ENCODE data around the gene MTUS2.

The MTUS2 gene

DNA sequence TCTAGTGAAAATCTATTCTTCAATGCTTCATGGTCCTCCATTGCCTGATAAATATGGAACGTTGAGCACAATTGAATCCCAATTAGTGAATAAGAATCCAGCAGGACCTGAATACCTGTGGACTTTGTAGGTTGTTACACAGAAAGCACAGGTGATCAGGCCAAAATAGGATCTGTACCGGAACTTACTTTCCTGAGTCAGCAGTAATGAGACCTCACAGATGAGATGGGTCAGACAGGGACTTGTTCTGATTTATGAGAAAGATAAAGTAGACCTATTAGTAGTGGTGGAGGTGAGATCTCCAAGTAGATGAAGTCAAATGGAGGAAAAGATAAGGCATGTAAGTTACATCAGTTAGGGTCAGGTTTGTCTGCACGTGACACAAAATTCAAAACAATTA lies 351.1 kb downstream of the MTUS2 start:
- Histone ChIP-seq H3K9me3 (ENCODE audit: control insufficient read depth, insufficient read depth, low read length) (no peaks in the 10 kb centered on the region), H3K27me3 (ENCODE audit: control insufficient read depth, low read length) (no peaks in the 10 kb centered on the region), H3K9me2 (replicated peaks; ENCODE audit: control insufficient read depth, low read length) (no peaks in the 10 kb centered on the region), H3K4me2 (ENCODE audit: low read length) (no peak overlapping the region), H3K4me3 (ENCODE audit: low read length) (no peak overlapping the region), H3F3A (ENCODE audit: control insufficient read depth, insufficient read depth) (no peaks in the 10 kb centered on the region), H3K4me1 (ENCODE audit: control insufficient read depth, low read length) (no peaks in the 10 kb centered on the region), H3K36me3 (ENCODE audit: control insufficient read depth, low read length) (no peaks in the 10 kb centered on the region), H3K79me2 (ENCODE audit: control insufficient read depth, low read length) (no peaks in the 10 kb centered on the region), H4K20me1 (ENCODE audit: control insufficient read depth, insufficient read depth, low read depth, low read length) (no peaks in the 10 kb centered on the region), H3K27ac (ENCODE audit: low read depth, low read length) (no peak overlapping the region)
- TF ChIP-seq EZH2phosphoT487 (IDR thresholded peaks at IDR 0.05; ENCODE audit: borderline replicate concordance, low read length) = no peak
- TF ChIP-seq, protein P1, sequence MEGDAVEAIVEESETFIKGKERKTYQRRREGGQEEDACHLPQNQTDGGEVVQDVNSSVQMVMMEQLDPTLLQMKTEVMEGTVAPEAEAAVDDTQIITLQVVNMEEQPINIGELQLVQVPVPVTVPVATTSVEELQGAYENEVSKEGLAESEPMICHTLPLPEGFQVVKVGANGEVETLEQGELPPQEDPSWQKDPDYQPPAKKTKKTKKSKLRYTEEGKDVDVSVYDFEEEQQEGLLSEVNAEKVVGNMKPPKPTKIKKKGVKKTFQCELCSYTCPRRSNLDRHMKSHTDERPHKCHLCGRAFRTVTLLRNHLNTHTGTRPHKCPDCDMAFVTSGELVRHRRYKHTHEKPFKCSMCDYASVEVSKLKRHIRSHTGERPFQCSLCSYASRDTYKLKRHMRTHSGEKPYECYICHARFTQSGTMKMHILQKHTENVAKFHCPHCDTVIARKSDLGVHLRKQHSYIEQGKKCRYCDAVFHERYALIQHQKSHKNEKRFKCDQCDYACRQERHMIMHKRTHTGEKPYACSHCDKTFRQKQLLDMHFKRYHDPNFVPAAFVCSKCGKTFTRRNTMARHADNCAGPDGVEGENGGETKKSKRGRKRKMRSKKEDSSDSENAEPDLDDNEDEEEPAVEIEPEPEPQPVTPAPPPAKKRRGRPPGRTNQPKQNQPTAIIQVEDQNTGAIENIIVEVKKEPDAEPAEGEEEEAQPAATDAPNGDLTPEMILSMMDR (IDR thresholded peaks at IDR 0.05; ENCODE audit: low read depth, low read length, poor library complexity, severe bottlenecking) = no peak

DNA sequence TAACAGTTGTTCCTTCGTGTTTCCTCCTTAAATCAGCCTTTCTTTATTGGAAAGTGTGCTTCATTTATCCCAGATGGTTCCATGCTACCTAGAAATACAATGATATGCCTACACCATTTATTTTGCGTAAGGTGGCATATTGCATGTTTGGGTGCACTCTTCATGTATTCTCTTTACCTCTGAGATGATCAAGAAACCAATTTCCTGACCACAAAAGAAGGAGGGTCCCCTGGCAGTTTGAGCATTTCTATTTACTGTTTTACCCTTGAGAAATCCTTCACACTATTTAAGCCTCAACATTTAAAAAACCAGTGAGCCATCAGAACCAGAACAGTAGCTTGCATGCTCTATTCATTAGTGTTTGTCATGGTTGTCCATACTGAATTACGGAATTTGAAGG lies 354.0 kb downstream of the MTUS2 start:
- Histone ChIP-seq H3K9me3 (ENCODE audit: control insufficient read depth, insufficient read depth, low read length) (no peaks in the 10 kb centered on the region), H3K79me2 (ENCODE audit: control insufficient read depth, low read length) (no peaks in the 10 kb centered on the region), H3K36me3 (ENCODE audit: control insufficient read depth, low read length) (no peaks in the 10 kb centered on the region), H3F3A (ENCODE audit: control insufficient read depth, insufficient read depth) (no peaks in the 10 kb centered on the region), H3K27ac (ENCODE audit: low read depth, low read length) (no peak overlapping the region), H3K9me2 (replicated peaks; ENCODE audit: control insufficient read depth, low read length) (no peaks in the 10 kb centered on the region), H3K4me1 (ENCODE audit: control insufficient read depth, low read length) (no peaks in the 10 kb centered on the region), H3K4me2 (ENCODE audit: low read length) (no peak overlapping the region), H3K27me3 (ENCODE audit: control insufficient read depth, low read length) (no peaks in the 10 kb centered on the region), H3K4me3 (ENCODE audit: low read length) (no peak overlapping the region), H4K20me1 (ENCODE audit: control insufficient read depth, insufficient read depth, low read depth, low read length) (no peaks in the 10 kb centered on the region)
- no peak for TF ChIP-seq EZH2phosphoT487 (IDR thresholded peaks at IDR 0.05; ENCODE audit: borderline replicate concordance, low read length)
- TF ChIP-seq, protein P1 (IDR thresholded peaks at IDR 0.05; ENCODE audit: low read depth, low read length, poor library complexity, severe bottlenecking) = no peak

DNA sequence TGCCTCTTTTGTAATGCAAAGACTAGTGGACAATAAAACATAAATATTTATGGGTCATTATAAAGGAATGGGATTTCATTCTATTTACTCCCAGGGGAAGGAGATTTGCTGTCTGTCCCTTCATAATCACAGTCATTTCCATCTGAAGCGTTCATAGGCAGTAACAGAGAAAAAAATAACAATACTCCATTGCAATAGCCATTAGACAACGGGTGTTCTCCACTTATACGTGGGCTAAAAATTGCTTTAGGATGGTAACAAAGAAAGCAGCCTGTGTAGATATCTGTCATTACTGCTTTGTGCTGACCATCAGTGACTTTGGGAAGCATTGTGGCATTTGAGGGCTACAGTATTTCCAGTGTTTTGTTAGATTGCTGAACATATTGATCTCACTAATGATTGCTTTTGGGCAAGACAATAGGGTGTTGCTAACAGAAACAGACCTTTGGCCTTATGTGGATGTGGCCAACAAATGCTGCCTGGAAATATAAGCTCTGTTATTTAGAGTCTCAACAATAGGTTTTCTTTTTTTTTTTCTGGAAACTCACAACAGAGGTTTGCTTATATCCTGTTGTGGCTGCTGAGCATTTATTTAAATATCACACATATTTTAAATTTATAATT lies 355.2 kb downstream of the MTUS2 start:
- no peaks in the 10 kb centered on the region for H3K79me2 ChIP-seq (ENCODE audit: control insufficient read depth, low read length)
- no peaks in the 10 kb centered on the region for H4K20me1 ChIP-seq (ENCODE audit: control insufficient read depth, insufficient read depth, low read depth, low read length)
- H3F3A ChIP-seq (ENCODE audit: control insufficient read depth, insufficient read depth) = no peaks in the 10 kb centered on the region
- H3K4me1 ChIP-seq (ENCODE audit: control insufficient read depth, low read length) = no peaks in the 10 kb centered on the region
- TF ChIP-seq, protein P1 (IDR thresholded peaks at IDR 0.05; ENCODE audit: low read depth, low read length, poor library complexity, severe bottlenecking) = no peak
- TF ChIP-seq EZH2phosphoT487 (IDR thresholded peaks at IDR 0.05; ENCODE audit: borderline replicate concordance, low read length) = no peak
- no peaks in the 10 kb centered on the region for H3K27me3 ChIP-seq (ENCODE audit: control insufficient read depth, low read length)
- no peaks in the 10 kb centered on the region for H3K36me3 ChIP-seq (ENCODE audit: control insufficient read depth, low read length)
- H3K4me2 ChIP-seq (ENCODE audit: low read length) = no peak overlapping the region
- no peak overlapping the region for H3K27ac ChIP-seq (ENCODE audit: low read depth, low read length)
- H3K4me3 ChIP-seq (ENCODE audit: low read length) = no peak overlapping the region
- no peaks in the 10 kb centered on the region for H3K9me2 ChIP-seq (replicated peaks; ENCODE audit: control insufficient read depth, low read length)
- no peaks in the 10 kb centered on the region for H3K9me3 ChIP-seq (ENCODE audit: control insufficient read depth, insufficient read depth, low read length)

All from DOHH2 (cell line).